Measurements from ENCODE around the gene R3HDM4.
"Not testable (repeated sequence)": the region's sequence is repeated elsewhere in the genome, so short reads cannot be mapped to it uniquely, and the experiment has no call there.

R3HDM4 gene

GRCh38 chr19:853014-853585 is 59.9 kb downstream of the R3HDM4 start:
- no peak for DNase-seq

GRCh38 chr19:852136-853013 is 60.6 kb downstream of the R3HDM4 start, which contains the start of gene ELANE:
TSS of gene ELANE (plus strand) at chr19:852303. CDS start at chr19:852329, 26 bp downstream.
- DNase-seq: no peak

GRCh38 chr19:850979-851335 is 62.1 kb downstream of the R3HDM4 start:
- DNase-seq: no peak

GRCh38 chr19:850221-850978 is 62.6 kb downstream of the R3HDM4 start:
- no peak for DNase-seq

GRCh38 chr19:849195-849594 is 63.8 kb downstream of the R3HDM4 start:
- not testable (repeated sequence) for DNase-seq

GRCh38 chr19:848386-848921 is 64.6 kb downstream of the R3HDM4 start:
- no peak for DNase-seq

All from NCI-H1105 (cell line).